Caco-2 (cell line): ENCODE measurements around the gene ME3. TPM values are rescaled to one million over a fixed set of nuclear protein-coding genes. Genes with fewer than 3 reads are reported as not detected.

Experiments
- BruUV-seq: library from RNA; stranded (reverse); fragments of 400-500 nt; replicated peaks from 2 replicates; lab custom pipeline; 2021; lab: Mats Ljungman, UMichigan
- CTCF ChIA-PET: fragments of 300-600 bp; sonication (Branson Sonifier 250); formaldehyde crosslinking; loops from one replicate; lab custom pipeline; 2022; ENCODE audit warnings: antibody characterized with exemption; lab: Charles Lee
- POLR2A ChIA-PET: fragments of 300-600 bp; sonication (Branson Sonifier 250); formaldehyde crosslinking; loops from one replicate; lab custom pipeline; 2022; ENCODE audit warnings: antibody characterized with exemption; lab: Charles Lee
- DNase-seq, 2 experiments: peaks; one replicate each; pipeline versions ENCODE4 v3.0.0 to v3.0.0-alpha.2; 2020 to 2022
- H3K27me3 ChIP-seq: replicated peaks from 2 replicates; pipeline ENCODE4 v1.6.0; 2011; ENCODE audit warnings: low read length; ENCODE audit not compliant: control insufficient read depth, insufficient read depth
- H3K36me3 ChIP-seq: 2 replicates; pipeline ENCODE4 v1.5.1; 2011; ENCODE audit warnings: low read length; ENCODE audit not compliant: control insufficient read depth, insufficient read depth
- H3K4me1 ChIP-seq: fragments of 250-450 bp; sonication (Bioruptor Pico); 2 replicates; pipeline ENCODE4 v1.5.1; 2020; ENCODE audit warnings: mild to moderate bottlenecking
- H3K4me3 ChIP-seq: 2 replicates; pipeline ENCODE4 v1.5.1; 2011; ENCODE audit warnings: low read depth, mild to moderate bottlenecking, control low read depth, low read length
- H3K9me3 ChIP-seq: fragments of 250-450 bp; sonication (Bioruptor Pico); 2 replicates; pipeline ENCODE4 v1.5.1; 2020; ENCODE audit warnings: mild to moderate bottlenecking, moderate library complexity
- H3K27ac Mint-ChIP-seq: one replicate; pipeline ENCODE4 v1.8.0; 2022; ENCODE audit warnings: mixed read lengths; ENCODE audit not compliant: unreplicated experiment
- H3K27me3 Mint-ChIP-seq: one replicate; pipeline ENCODE4 v1.8.0; 2022; ENCODE audit warnings: mixed read lengths; ENCODE audit not compliant: insufficient read depth, unreplicated experiment
- H3K36me3 Mint-ChIP-seq: one replicate; pipeline ENCODE4 v1.8.0; 2022; ENCODE audit warnings: mild to moderate bottlenecking, mixed read lengths; ENCODE audit not compliant: insufficient read depth, unreplicated experiment
- H3K4me1 Mint-ChIP-seq: one replicate; pipeline ENCODE4 v1.8.0; 2022; ENCODE audit warnings: low read depth, mixed read lengths; ENCODE audit not compliant: unreplicated experiment
- H3K4me3 Mint-ChIP-seq: one replicate; pipeline ENCODE4 v1.8.0; 2022; ENCODE audit warnings: mild to moderate bottlenecking, moderate library complexity, mixed read lengths; ENCODE audit not compliant: unreplicated experiment
- H3K9me3 Mint-ChIP-seq: one replicate; pipeline ENCODE4 v1.8.0; 2022; ENCODE audit warnings: mixed read lengths; ENCODE audit not compliant: unreplicated experiment
- CTCF ChIP-seq, 2 experiments: fragments of 200-600 bp in 1 of 2; IDR thresholded peaks; 1 replicate in 1 of 2; 2 replicates in 1 of 2; pipeline versions ENCODE4 v1.5.1 to v1.8.0; 2011 to 2022; ENCODE audit warnings: antibody characterized with exemption in 1 of 2, control low read depth in 1 of 2, inconsistent platforms in 1 of 2, low read depth in 1 of 2, low read length in 1 of 2, mild to moderate bottlenecking in 1 of 2, moderate library complexity in 1 of 2; ENCODE audit not compliant: insufficient read depth in 1 of 2, severe bottlenecking in 1 of 2, unreplicated experiment in 1 of 2
- intact Hi-C: fragments of 100-400 bp; cut with micrococcal nuclease; formaldehyde crosslinking; loops from one replicate; pipeline ENCODE4 v1.10.0; 2022; ENCODE audit not compliant: unreplicated experiment
- total RNA-seq: library from RNA; stranded (reverse); gene quantifications from 2 replicates; pipeline ENCODE4 v1.2.3, GENCODE V29; 2022

ME3 gene
- total RNA-seq, 1 experiment from 2014 or later, result 32.8 TPM

DNA sequence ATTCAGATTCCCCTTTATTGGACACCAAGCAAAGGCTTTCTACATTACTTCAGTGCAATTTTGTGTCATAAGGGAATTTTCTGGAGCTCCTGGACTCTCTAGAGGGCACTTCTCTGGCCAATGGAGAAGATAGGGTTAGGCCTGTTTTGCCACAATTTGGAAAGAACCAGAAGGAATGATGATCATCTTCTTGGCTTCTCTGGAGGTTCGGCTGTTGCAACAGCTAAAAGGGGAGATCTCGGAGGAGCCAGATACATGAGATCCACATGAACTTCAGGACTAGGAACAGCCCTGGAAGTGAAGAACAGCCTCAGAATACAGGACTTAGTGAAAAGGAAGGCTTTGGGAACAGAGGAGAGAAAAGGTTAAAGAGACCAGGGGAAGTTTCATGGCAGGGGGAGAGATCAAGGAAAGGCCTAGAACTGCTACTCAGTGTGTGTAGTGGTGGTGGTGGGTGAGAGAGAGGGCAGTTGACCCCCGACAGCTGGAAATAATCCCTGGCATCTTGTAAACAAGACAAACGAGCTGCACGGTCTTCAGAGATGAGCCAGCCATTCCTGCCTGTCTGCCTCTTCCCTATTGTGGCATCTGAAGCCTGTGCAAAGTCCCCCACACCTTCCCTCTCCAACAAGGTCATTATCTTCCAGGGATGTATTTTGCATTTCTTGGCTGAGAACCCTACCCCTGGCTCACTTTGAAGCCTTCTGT is 214.0 kb downstream of the ME3 start:
- Mint-ChIP-seq H3K27me3 (no peaks in the 10 kb centered on the region), H3K27ac (peak overlapping the region; percentile 6), H3K4me1 (peaks cover 47% of the 10 kb centered on the region), H3K9me3 (no peaks in the 10 kb centered on the region), H3K4me3 (no peak overlapping the region), H3K36me3 (no peaks in the 10 kb centered on the region)
- Histone ChIP-seq H3K4me3 (no peak overlapping the region), H3K9me3 (no peaks in the 10 kb centered on the region), H3K4me1 (peaks cover 29% of the 10 kb centered on the region), H3K36me3 (no peaks in the 10 kb centered on the region), H3K27me3 (no peaks in the 10 kb centered on the region)
- BruUV-seq, result no TSS peak
- DNase-seq, result no peak
- TF ChIP-seq CTCF (IDR thresholded peaks at IDR 0.05; ENCODE audit: insufficient read depth in 1 of 2, low read depth in 1 of 2, low read length in 1 of 2, severe bottlenecking in 1 of 2, unreplicated experiment in 1 of 2), result no peak
- intact Hi-C loops, result no loop called here
- CTCF ChIA-PET, result interaction anchor here (1.0 to 4.0 kb wide), 3 partner anchors 18 to 150 kb away, joined by 3 to 25 read pairs (median 5); no protein-coding TSS in a partner anchor
- POLR2A ChIA-PET, result interaction anchor here (0.6 kb wide), 1 partner anchor 60 kb away, joined by 3 read pairs; no protein-coding TSS in a partner anchor

GRCh38 chr11:86456075-86456939 is 216.1 kb downstream of the ME3 start:
- H3K9me3 Mint-ChIP-seq, result no peaks in the 10 kb centered on the region
- intact Hi-C loops, result loop anchor here (1.0 to 2.0 kb wide), 9 partner anchors 42 to 463 kb away; partner anchors contain the start of gene ME3
- H3K27ac Mint-ChIP-seq, result peak overlapping the region; percentile 65
- ChIA-PET CTCF (interaction anchor here (0.6 to 4.0 kb wide), 10 partner anchors 14 to 346 kb away, joined by 3 to 25 read pairs (median 4); no protein-coding TSS in a partner anchor), POLR2A (no interaction called here)
- TF ChIP-seq CTCF (IDR thresholded peaks at IDR 0.05; ENCODE audit: insufficient read depth in 1 of 2, low read depth in 1 of 2, low read length in 1 of 2, severe bottlenecking in 1 of 2, unreplicated experiment in 1 of 2), result peak; percentile 98
- H3K27me3 ChIP-seq, result no peaks in the 10 kb centered on the region
- peaks cover 41% of the 10 kb centered on the region for H3K4me1 Mint-ChIP-seq
- no peaks in the 10 kb centered on the region for H3K36me3 ChIP-seq
- no peak overlapping the region for H3K4me3 ChIP-seq
- no peaks in the 10 kb centered on the region for H3K36me3 Mint-ChIP-seq
- peaks cover 29% of the 10 kb centered on the region for H3K4me1 ChIP-seq
- H3K4me3 Mint-ChIP-seq, result no peak overlapping the region
- H3K9me3 ChIP-seq, result no peaks in the 10 kb centered on the region
- H3K27me3 Mint-ChIP-seq, result no peaks in the 10 kb centered on the region
- peak; percentile 91 to 93 for DNase-seq
- BruUV-seq, result no TSS peak
